GM18526 (cell line): ENCODE results near the gene TXNRD2.

Experiments used
- POLR2A ChIP-seq: IDR thresholded peaks from 3 replicates; pipeline ENCODE4 v1.6.1; 2011; ENCODE audit not compliant: insufficient read length; ENCODE audit errors: extremely low read depth

TXNRD2 gene

DNA sequence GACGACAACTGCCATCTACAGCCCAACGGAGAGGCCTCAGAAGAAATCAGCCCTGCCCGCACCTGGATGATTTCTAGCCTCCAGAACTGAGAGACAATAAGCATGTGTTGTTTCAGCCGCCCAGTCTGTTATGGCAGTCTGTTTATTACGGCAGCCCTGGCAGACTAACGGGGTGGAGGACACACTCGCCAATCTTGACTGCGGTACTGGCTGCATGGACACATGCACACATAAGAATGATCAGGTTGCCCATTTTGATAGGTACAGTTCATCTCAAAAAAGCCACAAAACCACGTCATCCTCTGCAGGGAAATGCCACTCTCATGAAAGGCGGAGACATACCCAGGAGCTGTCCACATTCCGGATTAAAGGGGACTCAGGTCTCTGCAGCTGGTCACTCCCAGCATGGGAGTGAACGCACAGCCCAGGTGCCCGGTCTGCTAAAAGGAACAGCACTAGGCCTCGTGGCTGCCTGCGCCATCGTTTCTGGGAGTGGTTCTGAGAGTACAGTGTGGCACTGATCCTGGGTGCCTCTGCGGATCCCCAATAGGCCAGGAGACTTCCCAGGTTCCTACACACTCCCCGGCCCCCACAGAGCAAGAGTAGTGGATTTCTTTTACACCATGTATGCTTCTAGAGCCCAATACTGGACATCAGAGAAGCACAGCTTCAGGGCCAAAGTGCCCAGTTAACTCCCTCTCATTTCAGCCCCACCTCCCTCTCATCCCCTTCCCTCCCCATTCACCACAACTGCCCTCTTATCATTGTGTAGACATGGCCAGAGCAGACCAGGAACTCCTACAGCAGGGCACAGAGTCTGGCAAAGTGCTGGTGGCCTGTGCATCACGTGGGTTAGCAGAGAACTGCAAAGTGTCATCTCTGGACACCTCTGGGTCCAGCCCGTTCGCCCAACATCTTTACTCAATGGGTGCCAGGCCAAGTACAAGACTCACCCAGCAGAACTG, 11.8 kb downstream of the TXNRD2 start:
- no peak for TF ChIP-seq POLR2A

DNA sequence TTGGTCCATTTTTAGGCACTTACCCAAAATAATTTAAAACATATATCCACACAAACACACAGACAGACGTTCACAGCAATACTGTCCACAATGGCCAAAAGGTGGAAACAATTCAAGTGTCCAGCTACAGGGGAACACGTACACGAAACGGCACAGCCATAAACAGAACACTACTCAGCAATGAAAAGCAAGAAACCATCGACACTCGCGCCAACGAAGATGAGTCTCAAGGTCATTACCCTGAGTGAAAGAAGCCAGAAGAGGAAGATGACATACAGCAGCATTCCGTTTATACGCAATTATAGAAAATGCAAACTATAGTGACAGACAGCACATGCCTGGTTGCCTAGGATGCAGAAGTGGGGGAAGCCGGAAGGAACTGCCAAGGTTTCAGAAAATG, 13.4 kb downstream of the TXNRD2 start:
- TF ChIP-seq POLR2A, result no peak

DNA sequence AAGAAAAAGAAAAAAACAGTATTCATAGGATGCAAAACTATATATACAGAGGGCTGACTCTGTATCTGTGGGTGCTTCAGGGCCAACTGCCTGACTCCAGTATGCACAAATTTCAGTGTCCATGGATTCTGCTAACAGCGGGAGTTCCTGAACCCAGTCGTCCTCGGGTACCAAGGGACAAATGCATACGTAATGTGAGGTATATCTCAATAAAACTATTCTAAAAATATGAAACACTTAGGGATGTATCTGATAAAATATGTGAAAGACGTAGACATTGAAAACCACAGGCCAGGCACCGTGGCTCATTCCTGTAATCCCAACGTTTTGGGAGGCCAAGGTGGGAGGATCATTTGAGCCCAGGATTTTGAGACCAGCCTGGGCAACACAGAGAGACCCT, 13.9 kb downstream of the TXNRD2 start:
- no peak for TF ChIP-seq POLR2A

DNA sequence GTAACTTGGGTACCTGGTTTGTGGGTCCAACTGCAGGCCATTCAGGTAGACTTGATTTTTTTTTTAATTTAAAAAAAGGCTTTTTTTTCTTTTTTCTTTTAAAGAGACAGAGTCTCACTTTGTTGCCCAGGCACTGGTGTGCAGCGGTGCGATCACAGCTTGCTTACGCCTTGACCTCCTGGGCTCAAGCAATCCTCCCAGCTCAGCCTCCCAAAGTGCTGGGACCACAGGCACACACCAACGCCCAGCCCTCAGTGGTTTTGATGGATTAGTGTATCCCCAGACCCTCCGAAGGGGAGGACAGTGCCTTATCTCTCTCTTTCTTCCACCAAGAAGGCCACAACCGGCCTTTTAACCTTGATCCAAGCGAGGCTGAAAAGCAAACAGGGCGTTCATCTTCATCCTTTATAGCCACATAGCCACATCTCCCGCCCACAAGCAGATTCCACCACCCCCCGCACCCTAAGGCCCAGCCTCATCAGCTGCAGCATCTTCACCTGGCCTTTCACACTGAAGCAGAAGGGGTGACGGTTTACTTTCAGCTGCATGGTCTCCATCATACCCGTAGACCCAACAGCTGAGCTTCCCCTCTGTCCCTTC, 17.6 kb downstream of the TXNRD2 start:
- no peak for TF ChIP-seq POLR2A

DNA sequence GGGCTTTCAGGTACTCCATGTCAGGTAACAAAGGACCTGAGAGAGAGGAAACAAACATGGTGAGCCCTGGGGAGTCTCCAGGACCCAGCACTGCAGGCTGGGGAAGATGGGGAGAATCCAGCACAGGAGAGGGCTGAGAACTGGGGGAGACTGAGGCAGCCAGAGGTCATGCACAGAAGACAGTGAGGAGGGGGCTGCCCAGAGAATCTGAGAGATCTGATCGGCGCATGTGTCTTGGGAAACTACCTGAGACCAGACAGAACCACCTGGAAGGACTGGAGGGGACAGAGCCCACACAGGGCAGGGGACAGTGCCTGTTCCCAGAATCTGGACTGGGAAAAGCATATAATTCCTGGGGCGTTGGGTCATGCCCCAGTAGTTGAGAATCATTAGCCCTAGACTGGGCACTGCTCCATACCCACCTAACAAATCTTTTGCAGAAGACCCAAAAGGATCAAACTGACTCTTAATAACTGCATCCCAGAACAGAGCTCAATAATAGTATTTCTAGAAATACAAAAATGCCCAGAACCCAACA, 20.0 kb downstream of the TXNRD2 start:
- no peak for TF ChIP-seq POLR2A

DNA sequence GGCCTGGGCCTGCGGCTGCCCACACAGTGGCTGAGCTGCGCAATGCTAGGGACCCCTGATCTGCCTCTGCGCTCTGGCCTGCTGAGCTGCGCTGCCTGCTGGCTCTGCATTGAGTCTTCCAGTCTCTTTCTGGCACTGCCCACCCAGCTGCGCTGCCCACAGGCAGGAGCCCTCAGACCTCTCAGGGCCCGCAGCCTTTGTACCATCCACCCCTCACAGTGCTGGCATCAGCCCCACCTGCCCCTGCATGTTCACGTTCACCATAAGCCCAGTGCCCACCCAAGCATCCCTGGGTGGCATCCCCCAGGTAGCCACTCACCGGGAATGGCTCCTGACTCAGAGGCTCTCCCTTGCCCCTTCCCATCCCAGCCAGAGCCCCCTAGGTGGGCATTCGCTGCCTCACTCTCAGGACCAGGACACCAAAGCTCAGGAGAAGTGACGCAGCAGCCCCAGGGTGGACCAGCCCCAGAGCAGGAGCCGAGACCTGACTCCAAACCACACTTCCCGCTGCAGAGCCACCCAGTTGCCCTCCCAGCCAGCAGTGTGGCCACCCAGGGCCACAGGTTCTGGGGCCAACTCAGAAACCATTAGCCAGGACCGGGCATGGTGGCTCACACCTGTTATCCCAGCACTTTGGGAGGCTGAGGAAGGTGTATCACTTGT, 21.8 kb downstream of the TXNRD2 start:
- TF ChIP-seq POLR2A, result no peak

DNA sequence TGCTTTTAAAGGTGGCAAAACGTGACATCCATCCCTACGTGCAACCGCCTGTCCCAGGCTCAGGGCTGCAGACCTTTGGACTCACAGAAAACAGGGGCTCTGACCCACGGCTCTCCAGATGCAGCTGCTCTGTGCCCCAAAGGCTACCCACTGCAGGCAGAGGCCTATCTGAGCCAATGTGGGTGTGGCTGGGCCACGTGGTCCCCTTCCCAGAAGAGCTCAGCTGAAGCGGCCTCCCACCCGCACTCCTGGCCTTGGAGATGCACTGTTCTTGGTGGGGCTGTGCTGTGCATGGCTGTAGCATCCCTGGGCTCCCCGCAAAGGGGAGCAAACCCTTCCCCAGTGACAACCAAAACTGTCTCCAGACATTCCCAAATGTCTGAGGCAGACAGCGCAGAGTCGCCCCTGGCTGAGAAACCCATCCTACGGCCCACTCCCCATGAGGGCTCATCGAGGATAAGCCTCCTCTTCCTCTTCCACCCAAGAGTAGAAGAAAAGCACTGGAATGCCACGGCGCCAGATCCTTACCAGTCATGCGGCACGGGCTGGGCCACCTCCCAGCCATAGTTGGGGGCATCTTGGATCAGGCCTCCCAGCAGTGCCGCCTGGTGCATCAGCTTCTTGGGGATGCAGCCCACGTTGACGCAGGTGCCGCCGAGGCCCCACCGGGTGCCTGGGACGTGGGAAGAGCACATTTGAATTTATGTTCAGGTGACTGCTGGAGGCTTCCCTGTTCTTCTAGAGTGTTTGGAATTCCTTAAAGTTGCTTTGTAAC, 23.1 kb downstream of the TXNRD2 start:
- no peak for TF ChIP-seq POLR2A

DNA sequence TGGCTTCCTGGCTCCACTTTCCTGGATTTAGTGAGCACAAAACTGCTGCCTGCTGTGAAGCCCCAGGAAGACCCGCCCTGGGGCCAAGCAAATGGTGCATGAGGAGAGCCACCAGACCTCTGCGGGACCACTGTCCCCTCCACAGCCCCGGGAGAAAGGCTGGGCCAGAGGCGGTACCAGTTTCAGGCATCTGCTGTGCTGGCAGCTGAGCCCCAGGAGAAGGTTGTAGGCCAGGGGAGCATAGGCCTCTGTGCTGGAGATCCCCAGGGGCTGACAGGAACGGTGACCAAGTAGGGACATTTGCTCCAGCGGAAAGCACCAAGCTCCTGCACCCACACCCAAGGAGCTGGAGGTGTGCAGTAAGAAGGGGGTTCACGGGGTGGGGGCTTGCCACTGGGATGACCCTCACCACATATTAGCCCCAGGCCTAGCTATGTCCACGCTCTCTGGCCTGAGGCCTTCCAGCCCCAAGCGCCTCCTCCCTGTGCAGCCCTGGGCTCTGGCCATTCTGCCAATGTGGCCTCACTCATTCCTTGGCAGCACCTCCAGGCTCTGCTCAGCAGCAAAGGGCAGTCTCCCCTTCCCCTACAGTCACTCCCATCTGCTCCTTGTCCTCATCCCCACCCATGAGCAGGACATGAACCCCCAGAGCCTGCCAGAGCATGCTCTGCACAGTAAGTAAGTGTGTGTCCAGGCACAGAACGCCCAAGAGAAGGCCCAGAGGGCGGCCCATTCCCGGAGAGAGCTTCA, 24.1 kb downstream of the TXNRD2 start:
- no peak for TF ChIP-seq POLR2A

DNA sequence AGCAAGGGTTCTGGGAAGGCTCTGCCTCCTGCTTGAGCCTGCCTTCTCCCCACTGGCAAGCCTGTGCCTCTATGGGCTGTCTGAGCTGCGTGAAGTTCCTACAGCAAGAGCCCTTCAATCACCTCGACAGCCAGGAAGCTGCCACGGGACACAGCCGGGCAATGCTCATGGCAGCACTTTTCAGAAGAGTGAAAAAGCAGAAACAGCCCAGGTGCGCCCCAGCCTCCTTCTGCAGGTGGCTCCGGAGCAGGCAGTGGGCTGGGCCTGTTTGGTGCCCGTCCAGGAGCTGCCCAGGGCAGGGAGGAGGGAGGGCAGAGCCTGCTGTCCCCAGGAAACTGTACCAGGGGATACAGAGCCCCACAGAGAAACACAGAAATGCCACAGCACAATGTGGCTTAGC, 24.7 kb downstream of the TXNRD2 start:
- TF ChIP-seq POLR2A, result no peak

DNA sequence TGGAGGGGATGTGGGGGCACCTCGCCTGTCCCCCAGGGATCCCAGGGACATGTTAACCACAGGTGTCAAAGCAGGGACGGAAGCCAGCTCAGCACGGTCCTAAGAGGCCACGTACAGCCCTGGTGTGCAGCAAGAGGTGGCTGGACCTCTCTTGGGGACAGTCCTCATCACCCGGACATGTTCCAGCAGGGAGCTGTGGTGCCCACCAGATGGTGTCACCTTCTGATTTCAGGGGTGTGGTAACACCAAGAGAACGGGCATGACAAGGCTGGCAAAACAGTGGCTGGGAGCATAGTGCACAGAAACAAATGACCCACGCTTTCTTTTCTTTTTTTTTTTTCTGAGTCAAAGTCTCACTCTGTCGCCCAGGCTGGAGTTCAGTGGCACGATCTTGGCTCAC, 25.6 kb downstream of the TXNRD2 start:
- no peak for TF ChIP-seq POLR2A

DNA sequence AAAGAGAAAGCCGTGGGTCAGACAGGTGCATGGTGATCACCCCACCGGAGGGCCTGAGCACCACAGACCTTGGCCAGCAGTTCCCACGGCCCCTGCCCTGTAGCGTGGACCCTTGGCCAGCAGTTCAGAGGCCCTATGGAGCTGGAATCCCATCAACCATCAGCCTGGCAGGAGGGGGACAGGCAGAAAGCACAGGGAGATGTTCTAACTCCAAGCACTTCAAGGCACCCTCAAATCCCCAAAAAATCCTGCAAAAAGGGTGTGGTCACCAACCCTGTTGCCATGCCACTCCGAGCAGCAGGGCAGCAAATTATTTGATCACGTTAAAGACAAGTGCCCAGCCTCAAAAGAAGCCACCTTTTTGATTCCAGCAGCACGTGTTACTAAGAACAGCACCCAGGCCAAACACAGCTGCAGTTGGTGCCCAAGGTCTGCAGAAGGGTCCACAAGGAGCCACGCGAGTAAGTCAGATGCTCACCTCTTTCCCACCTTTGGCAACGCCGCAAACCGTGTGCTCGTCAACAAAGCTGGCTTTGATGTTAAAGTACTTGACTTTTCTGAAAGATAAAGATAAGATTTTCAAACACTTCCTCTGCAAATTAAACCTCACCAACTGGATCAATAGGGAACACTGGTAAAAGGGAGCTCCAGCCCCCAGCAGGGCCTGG, 26.2 kb downstream of the TXNRD2 start:
- no peak for TF ChIP-seq POLR2A

DNA sequence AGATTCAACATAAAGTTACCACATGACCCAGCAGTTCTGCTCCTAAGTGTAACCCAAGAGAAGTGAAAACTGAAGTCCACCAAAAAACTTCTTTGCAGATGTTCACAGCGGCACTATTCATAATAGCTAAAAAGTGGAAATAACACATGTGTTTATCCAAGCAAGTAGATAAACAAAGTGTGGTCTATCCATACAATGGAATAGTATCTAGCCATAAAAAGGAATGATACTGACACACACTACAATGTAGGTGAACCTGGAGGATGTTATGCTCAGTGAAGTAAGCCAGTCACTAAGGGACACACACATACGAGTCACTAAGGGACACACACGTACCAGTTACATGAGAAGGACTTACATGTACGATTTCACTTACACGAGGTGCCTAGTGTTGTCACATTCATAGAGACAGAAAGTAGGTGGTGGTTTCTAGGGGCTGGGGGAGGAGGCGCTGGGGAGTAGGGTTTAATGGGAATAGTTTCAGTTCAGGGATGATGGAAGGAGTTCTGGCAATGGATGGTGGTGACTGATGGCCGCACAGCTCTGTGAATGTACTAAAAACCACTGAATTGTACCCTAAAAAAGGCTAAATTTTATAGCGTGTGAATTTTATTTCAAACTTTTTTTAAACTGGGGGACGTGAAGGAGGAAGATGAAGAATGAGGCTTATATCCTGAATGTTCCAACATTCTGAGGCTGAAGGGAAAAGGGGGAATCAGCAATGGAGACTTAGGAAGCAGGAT, 27.2 kb downstream of the TXNRD2 start:
- no peak for TF ChIP-seq POLR2A

DNA sequence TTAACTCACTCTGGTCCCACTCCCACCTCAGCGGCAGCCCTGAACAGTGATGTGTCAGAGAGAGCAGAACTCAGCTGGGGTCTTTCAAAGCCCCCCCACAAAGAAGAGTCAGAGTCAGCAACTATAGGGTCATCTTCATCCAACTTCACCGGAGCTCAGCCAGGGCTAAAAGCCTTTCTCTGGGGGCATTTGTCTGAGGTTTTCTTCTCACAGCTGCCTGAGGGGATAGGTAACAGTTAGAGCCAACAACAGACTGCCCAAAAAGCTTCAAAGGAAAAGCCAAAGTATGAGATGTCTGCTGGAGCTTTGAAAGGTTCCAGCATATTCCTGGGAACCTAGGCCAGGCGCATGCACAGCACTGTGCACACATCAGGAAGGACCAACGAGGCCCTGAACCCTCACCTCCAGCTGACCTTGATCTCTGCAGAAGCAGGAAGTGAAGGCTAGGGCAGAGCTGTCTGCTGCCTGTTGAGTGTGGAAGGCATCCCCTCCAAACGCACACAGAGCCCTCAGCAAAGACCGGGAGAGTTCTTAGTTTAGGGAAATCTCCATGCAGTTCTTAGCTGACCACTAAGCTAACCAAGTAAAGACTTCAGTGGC, 28.2 kb downstream of the TXNRD2 start:
- no peak for TF ChIP-seq POLR2A
